SU-DHL-6 (cell line): ENCODE data around the gene PPDPF.

Experiments used
- EZH2phosphoT487 ChIP-seq: fragments of 200-600 bp; sonication (generic), shearing (Covaris generic); conservative IDR thresholded peaks from 2 replicates; pipeline ENCODE4 v1.6.1; 2018; ENCODE audit warnings: mild to moderate bottlenecking, antibody characterized with exemption, low read length, moderate library complexity, mixed read lengths
- TF ChIP-seq, protein P1 (sequence below): fragments of 200-600 bp; sonication (generic); IDR thresholded peaks from one replicate; pipeline ENCODE4 v1.5.1; 2017; ENCODE audit warnings: antibody characterized with exemption, mild to moderate bottlenecking, low read length, moderate library complexity; ENCODE audit not compliant: insufficient read depth, poor library complexity, severe bottlenecking

DNA sequence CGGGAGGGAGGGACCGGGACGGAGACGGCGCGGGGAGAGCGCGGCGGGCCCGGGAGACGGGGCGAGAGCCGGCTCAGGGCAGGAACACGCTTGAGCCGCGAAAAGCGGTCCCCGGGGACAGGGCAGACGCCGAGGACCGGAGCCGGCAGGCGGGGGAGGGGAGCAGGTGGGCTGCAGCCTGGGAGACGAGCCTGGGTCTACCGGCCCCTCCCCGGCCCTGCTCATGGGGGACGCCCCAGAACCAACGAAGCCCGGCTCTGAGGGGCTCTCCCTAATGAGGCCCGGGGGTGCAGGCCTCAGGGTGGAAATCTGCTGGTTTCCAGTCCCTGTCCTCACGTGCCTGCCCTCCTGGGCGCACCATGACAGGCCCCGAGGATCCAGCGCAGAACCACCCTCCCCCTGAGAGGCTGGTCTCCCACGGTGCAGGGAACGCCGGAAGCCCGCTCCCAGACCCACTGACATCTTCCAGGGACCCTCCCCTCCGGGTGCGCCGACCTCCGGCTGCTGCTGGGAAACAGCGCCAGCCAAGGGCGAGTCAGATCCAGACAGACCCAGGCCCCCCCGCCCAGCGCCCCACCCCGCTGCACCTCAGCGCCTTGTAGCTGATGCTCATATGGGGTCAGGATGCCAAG, 21.1 kb upstream of the PPDPF start:
- TF ChIP-seq, protein P1, sequence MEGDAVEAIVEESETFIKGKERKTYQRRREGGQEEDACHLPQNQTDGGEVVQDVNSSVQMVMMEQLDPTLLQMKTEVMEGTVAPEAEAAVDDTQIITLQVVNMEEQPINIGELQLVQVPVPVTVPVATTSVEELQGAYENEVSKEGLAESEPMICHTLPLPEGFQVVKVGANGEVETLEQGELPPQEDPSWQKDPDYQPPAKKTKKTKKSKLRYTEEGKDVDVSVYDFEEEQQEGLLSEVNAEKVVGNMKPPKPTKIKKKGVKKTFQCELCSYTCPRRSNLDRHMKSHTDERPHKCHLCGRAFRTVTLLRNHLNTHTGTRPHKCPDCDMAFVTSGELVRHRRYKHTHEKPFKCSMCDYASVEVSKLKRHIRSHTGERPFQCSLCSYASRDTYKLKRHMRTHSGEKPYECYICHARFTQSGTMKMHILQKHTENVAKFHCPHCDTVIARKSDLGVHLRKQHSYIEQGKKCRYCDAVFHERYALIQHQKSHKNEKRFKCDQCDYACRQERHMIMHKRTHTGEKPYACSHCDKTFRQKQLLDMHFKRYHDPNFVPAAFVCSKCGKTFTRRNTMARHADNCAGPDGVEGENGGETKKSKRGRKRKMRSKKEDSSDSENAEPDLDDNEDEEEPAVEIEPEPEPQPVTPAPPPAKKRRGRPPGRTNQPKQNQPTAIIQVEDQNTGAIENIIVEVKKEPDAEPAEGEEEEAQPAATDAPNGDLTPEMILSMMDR, result no peak
- TF ChIP-seq EZH2phosphoT487, result no peak
